K562 (cell line): Measurements from ENCODE around the gene ZFP92. TPM values are rescaled to one million over a fixed set of nuclear protein-coding genes. Genes with fewer than 3 reads are reported as not detected.

Experiments
- ESRRA ChIP-seq: fragments of 450-650 bp; IDR thresholded peaks from 2 replicates; pipeline ENCODE4 v1.6.1; 2014; ENCODE audit warnings: low read depth, mild to moderate bottlenecking, moderate library complexity, borderline replicate concordance
- GABPB1 ChIP-seq: sonication (generic); formaldehyde crosslinking; IDR thresholded peaks from 2 replicates; pipeline ENCODE4 v1.8.0; 2022; ENCODE audit warnings: mild to moderate bottlenecking, missing genetic modification reagents
- KDM5B ChIP-seq: fragments of 200-600 bp; sonication (generic); IDR thresholded peaks from 2 replicates; pipeline ENCODE4 v1.6.1; 2012; ENCODE audit warnings: low read depth, mild to moderate bottlenecking, moderate library complexity, low read length, control low read depth, inconsistent platforms; ENCODE audit not compliant: insufficient replicate concordance
- MAX ChIP-seq: sonication (generic); formaldehyde crosslinking; IDR thresholded peaks from 2 replicates; pipeline ENCODE4 v1.9.0; 2022; ENCODE audit warnings: mild to moderate bottlenecking, missing genetic modification reagents
- NFIX ChIP-seq: fragments of 250-450 bp; sonication (Bioruptor Pico); IDR thresholded peaks from 2 replicates; pipeline ENCODE4 v1.4.0; 2020; ENCODE audit warnings: low read depth, mild to moderate bottlenecking, moderate library complexity
- NR2C2 ChIP-seq, 2 experiments: fragments of 200-800 bp in 1 of 2; sonication (Bioruptor generic) in 1 of 2; sonication (generic) in 1 of 2; formaldehyde crosslinking in 1 of 2; IDR thresholded peaks; 2 replicates each; pipeline versions ENCODE4 v1.6.1 to v1.8.0; 2016 to 2022; ENCODE audit warnings: mild to moderate bottlenecking in 1 of 2, missing compliant biosample characterization in 1 of 2, missing genetic modification characterization in 1 of 2, missing genetic modification reagents in 1 of 2
- RBM17 ChIP-seq: fragments of 200-400 bp; formaldehyde crosslinking; IDR thresholded peaks from 2 replicates; pipeline ENCODE4 v1.6.1; 2017; ENCODE audit warnings: low read depth, mild to moderate bottlenecking, low read length, borderline replicate concordance
- SMAD4 ChIP-seq: fragments of 250-450 bp; sonication (Bioruptor Pico); conservative IDR thresholded peaks from 2 replicates; pipeline ENCODE4 v1.8.0; 2021; ENCODE audit warnings: inconsistent platforms, mild to moderate bottlenecking, moderate library complexity
- STAT6 ChIP-seq: sonication (generic); formaldehyde crosslinking; IDR thresholded peaks from 2 replicates; pipeline ENCODE4 v1.8.1; 2023; ENCODE audit warnings: mild to moderate bottlenecking, missing genetic modification reagents
- ZBTB1 ChIP-seq: sonication (generic); formaldehyde crosslinking; IDR thresholded peaks from 2 replicates; pipeline ENCODE4 v1.8.1; 2023; ENCODE audit warnings: missing genetic modification reagents, low read depth, mild to moderate bottlenecking, borderline replicate concordance
- ZNF253 ChIP-seq: fragments of 250-450 bp; sonication (Bioruptor Pico); conservative IDR thresholded peaks from 2 replicates; pipeline ENCODE4 v1.6.1; 2021; ENCODE audit warnings: mild to moderate bottlenecking
- ZNF318 ChIP-seq, 2 experiments: fragments of 450-650 bp; IDR thresholded peaks; 2 replicates each; pipeline ENCODE4 v1.6.1; 2016; ENCODE audit warnings: mild to moderate bottlenecking in 2 of 2, borderline replicate concordance in 1 of 2, low read depth in 1 of 2, moderate library complexity in 1 of 2
- ZNF644 ChIP-seq: fragments of 200-800 bp; sonication (Bioruptor generic); IDR thresholded peaks from 2 replicates; pipeline ENCODE4 v1.6.1; 2016; ENCODE audit warnings: low read depth, missing genetic modification characterization, missing compliant biosample characterization
- ZNF764 ChIP-seq: fragments of 250-450 bp; sonication (Bioruptor Pico); IDR thresholded peaks from 2 replicates; pipeline ENCODE4 v1.4.0; 2020; ENCODE audit warnings: low read depth, mild to moderate bottlenecking, moderate library complexity
- polyA plus RNA-seq, 8 experiments: library from polyadenylated mRNA; depleted of rRNA in 4 of 8; stranded (reverse) in 5 of 8; unstranded in 3 of 8; fragments of >200 nt; fragmentation: Nextera tagmentation in 2 of 8; fragmentation: Illumina TruSeq in 1 of 8; extraction: Ambion mirVana in 2 of 8; extraction: Trizol in 1 of 8; gene quantifications; 2 replicates each; pipeline versions ENCODE4 v1.2.1 to v1.2.3, GENCODE V29; 2011 to 2014; ENCODE audit warnings: inconsistent platforms in 1 of 8, missing spikeins in 1 of 8
- total RNA-seq, 7 experiments: library from RNA; depleted of rRNA in 6 of 7; stranded (reverse); fragments of >200 nt in 6 of 7; fragmentation: Illumina TruSeq in 2 of 7; extraction: Trizol in 2 of 7; gene quantifications; 2 replicates each; pipeline versions ENCODE4 v1.2.1 to v1.2.3, GENCODE V29; 2011 to 2021; ENCODE audit warnings: low replicate concordance in 1 of 7

ZFP92 gene
- total and polyA plus RNA-seq, 9 of the 15 experiments (the other 6 are each of a cell fraction or from before 2014, with no cell fraction given), result 0.32 to 3.3 (median 1.8) TPM

- TF ChIP-seq MAX (CRISPR knock-in tag) (no peak), NR2C2 (CRISPR knock-in tag; IDR thresholded peaks at IDR 0.05) (no peak), NR2C2 (tag; IDR thresholded peaks at IDR 0.05) (no peak; the same call in 1 of the 2 replicates), RBM17 (no peak), KDM5B (no peak), ZNF644 (tag) (no peak), ZNF318 (IDR thresholded peaks at IDR 0.05; ENCODE audit: borderline replicate concordance in 1 of 2, low read depth in 1 of 2) (0 out of 4 replicates have a peak, but pooled peaks of 1 of the 2 experiments have one; percentile 24), ZNF764 (CRISPR knock-in tag) (no peak), ZBTB1 (CRISPR knock-in tag) (no peak), NFIX (CRISPR knock-in tag) (no peak), ESRRA (peak; percentile 89), STAT6 (no peak), GABPB1 (CRISPR knock-in tag) (no peak), ZNF253 (CRISPR knock-in tag) (no peak), SMAD4 (CRISPR knock-in tag) (0 out of 2 replicates have a peak, but pooled peaks have one; percentile 25)
These were observed 29.4 kb upstream of the ZFP92 start (continued) for GRCh38 chrX:153381684-153382532.
